HL-60 (cell line): ENCODE results near the gene CHCHD6.

ENCODE experiments used
- DNase-seq, 2 experiments: peaks; one replicate each; pipeline ENCODE4 v3.0.0-alpha.2; 2010 to 2020; ENCODE audit warnings: low read depth in 1 of 2, low spot score in 1 of 2
- H3K27ac ChIP-seq: fragments of 250-450 bp; sonication (Bioruptor Pico); replicated peaks from 2 replicates; pipeline ENCODE4 v1.5.1; 2020; ENCODE audit warnings: mild to moderate bottlenecking, moderate library complexity
- H3K27me3 ChIP-seq: fragments of 250-450 bp; sonication (Bioruptor Pico); 2 replicates; pipeline ENCODE4 v1.5.1; 2021; ENCODE audit warnings: mild to moderate bottlenecking, moderate library complexity; ENCODE audit not compliant: insufficient read depth, poor library complexity, severe bottlenecking
- H3K4me3 ChIP-seq: replicated peaks from 2 replicates; pipeline ENCODE4 v1.5.1; 2011; ENCODE audit warnings: mild to moderate bottlenecking, control low read depth, low read length; ENCODE audit not compliant: insufficient read depth
- GABPA ChIP-seq: IDR thresholded peaks from 2 replicates; pipeline ENCODE4 v1.6.1; 2012; ENCODE audit warnings: low read depth
- POLR2AphosphoS5 ChIP-seq: IDR thresholded peaks from 2 replicates; pipeline ENCODE4 v1.6.1; 2012; ENCODE audit warnings: low read depth
- REST ChIP-seq: IDR thresholded peaks from 2 replicates; pipeline ENCODE4 v1.6.1; 2012; ENCODE audit warnings: low read depth; ENCODE audit not compliant: insufficient replicate concordance
- SPI1 ChIP-seq: IDR thresholded peaks from 2 replicates; pipeline ENCODE4 v1.6.1; 2012; ENCODE audit warnings: low read depth, mild to moderate bottlenecking, borderline replicate concordance
- TF ChIP-seq, protein P1 (sequence below): IDR thresholded peaks from one replicate; pipeline ENCODE4 v1.5.1; 2011; ENCODE audit warnings: low read length, control low read depth, inconsistent platforms; ENCODE audit not compliant: insufficient read depth

CHCHD6 gene

GRCh38 chr3:126957776-126958637 lies 254.0 kb downstream of the CHCHD6 start:
- no peak for DNase-seq
- H3K27me3 ChIP-seq, result no peaks in the 10 kb centered on the region
- H3K27ac ChIP-seq, result no peak overlapping the region
- TF ChIP-seq, protein P1, sequence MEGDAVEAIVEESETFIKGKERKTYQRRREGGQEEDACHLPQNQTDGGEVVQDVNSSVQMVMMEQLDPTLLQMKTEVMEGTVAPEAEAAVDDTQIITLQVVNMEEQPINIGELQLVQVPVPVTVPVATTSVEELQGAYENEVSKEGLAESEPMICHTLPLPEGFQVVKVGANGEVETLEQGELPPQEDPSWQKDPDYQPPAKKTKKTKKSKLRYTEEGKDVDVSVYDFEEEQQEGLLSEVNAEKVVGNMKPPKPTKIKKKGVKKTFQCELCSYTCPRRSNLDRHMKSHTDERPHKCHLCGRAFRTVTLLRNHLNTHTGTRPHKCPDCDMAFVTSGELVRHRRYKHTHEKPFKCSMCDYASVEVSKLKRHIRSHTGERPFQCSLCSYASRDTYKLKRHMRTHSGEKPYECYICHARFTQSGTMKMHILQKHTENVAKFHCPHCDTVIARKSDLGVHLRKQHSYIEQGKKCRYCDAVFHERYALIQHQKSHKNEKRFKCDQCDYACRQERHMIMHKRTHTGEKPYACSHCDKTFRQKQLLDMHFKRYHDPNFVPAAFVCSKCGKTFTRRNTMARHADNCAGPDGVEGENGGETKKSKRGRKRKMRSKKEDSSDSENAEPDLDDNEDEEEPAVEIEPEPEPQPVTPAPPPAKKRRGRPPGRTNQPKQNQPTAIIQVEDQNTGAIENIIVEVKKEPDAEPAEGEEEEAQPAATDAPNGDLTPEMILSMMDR, result no peak
- no peak for TF ChIP-seq GABPA
- no peak for TF ChIP-seq REST
- no peak for TF ChIP-seq SPI1
- no peak for TF ChIP-seq POLR2AphosphoS5
- no peak overlapping the region for H3K4me3 ChIP-seq

GRCh38 chr3:126958638-126959085 lies 254.6 kb downstream of the CHCHD6 start:
- Histone ChIP-seq H3K27me3 (no peaks in the 10 kb centered on the region), H3K27ac (no peak overlapping the region), H3K4me3 (no peak overlapping the region)
- TF ChIP-seq POLR2AphosphoS5 (no peak), GABPA (no peak), SPI1 (no peak), REST (no peak)
- TF ChIP-seq, protein P1, result no peak
- DNase-seq, result no peak

DNA sequence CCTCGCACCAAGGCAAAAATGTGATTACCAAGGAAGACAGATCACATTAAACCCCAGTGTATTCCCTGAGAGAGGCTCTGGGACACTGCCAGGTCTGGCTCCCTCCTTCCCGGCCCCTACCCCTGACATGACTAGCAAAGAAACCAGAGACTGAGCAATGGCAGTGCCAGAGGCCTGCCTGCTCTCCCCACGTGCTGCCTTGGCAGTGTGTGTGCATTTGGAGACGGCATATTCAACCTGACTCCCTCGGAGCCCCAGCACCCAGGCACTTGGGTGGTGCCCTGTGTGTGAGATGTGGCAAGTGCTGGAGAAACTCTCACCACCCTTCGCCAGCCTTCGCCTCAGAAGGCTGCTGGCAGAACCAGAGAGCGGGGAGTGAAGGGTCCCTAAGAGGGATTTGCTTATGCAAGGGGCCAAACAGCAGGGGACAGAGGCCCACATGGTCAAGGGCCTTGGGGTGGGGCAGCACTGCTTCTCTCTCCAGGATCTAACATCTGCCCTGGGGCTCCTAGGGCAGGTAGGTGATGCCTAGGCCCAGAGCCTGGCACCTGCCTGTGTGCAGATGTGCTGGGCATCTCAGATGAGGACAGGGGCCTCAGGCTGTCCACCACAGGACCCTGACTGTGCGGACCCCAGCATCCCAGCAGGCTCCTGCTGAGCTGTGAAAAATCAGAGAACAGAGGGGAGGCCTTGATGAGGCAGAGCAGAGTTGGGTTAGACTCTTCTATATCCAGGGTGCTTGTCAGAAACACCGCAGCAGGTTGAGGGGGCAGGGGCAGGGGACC lies 255.3 kb downstream of the CHCHD6 start:
- no peaks in the 10 kb centered on the region for H3K27me3 ChIP-seq
- TF ChIP-seq SPI1 (no peak), REST (no peak), GABPA (no peak), POLR2AphosphoS5 (no peak)
- TF ChIP-seq, protein P1, result no peak
- H3K27ac ChIP-seq, result no peak overlapping the region
- no peak overlapping the region for H3K4me3 ChIP-seq
- no peak for DNase-seq
